ENCODE measurements around the gene RPLP2.

RPLP2 gene

GRCh38 chr11:791658-792534 is 17.9 kb upstream of the RPLP2 start:
- DNase-seq (ENCODE audit: low read depth in 1 of 2, low spot score in 1 of 2) = no peak

- no peak for DNase-seq (ENCODE audit: low read depth in 1 of 2, low spot score in 1 of 2)
These were observed 17.3 kb upstream of the RPLP2 start for GRCh38 chr11:792535-792821.

- no peak for DNase-seq (ENCODE audit: low read depth in 1 of 2, low spot score in 1 of 2)
These were observed 16.9 kb upstream of the RPLP2 start for GRCh38 chr11:792873-793272.

- DNase-seq (ENCODE audit: low read depth in 1 of 2, low spot score in 1 of 2) = no peak
These were observed 16.2 kb upstream of the RPLP2 start for GRCh38 chr11:793556-793955.

GRCh38 chr11:794013-794765 is 15.6 kb upstream of the RPLP2 start:
- DNase-seq (ENCODE audit: low read depth in 1 of 2, low spot score in 1 of 2) = no peak

- no peak for DNase-seq (ENCODE audit: low read depth in 1 of 2, low spot score in 1 of 2)
These were observed 14.8 kb upstream of the RPLP2 start for GRCh38 chr11:794766-795633.

- peak; percentile 46 to 70 for DNase-seq (ENCODE audit: low read depth in 1 of 2, low spot score in 1 of 2)
These were observed 13.9 kb upstream of the RPLP2 start for GRCh38 chr11:795634-796564.

GRCh38 chr11:796565-797295 is 13.0 kb upstream of the RPLP2 start:
- DNase-seq (ENCODE audit: low read depth in 1 of 2, low spot score in 1 of 2) = no peak

GRCh38 chr11:797296-798092 is 12.3 kb upstream of the RPLP2 start:
- DNase-seq (ENCODE audit: low read depth in 1 of 2, low spot score in 1 of 2) = peak; percentile 40 to 58

GRCh38 chr11:798093-798713 is 11.6 kb upstream of the RPLP2 start, which contains the start of gene SLC25A22:
TSS of gene SLC25A22 (minus strand) at chr11:798281. CDS start at chr11:795006, 3,275 bp downstream.
- peak; percentile 72 to 80 for DNase-seq (ENCODE audit: low read depth in 1 of 2, low spot score in 1 of 2)

GRCh38 chr11:799641-800316 is 10.0 kb upstream of the RPLP2 start:
- DNase-seq (ENCODE audit: low read depth in 1 of 2, low spot score in 1 of 2) = no peak

- DNase-seq (ENCODE audit: low read depth in 1 of 2, low spot score in 1 of 2) = no peak
These were observed 9.3 kb upstream of the RPLP2 start for GRCh38 chr11:800473-800872.

GRCh38 chr11:801097-801780 is 8.5 kb upstream of the RPLP2 start:
- no peak for DNase-seq (ENCODE audit: low read depth in 1 of 2, low spot score in 1 of 2)

- DNase-seq (ENCODE audit: low read depth in 1 of 2, low spot score in 1 of 2) = no peak
These were observed 7.6 kb upstream of the RPLP2 start for GRCh38 chr11:802018-802617.

- no peak for DNase-seq (ENCODE audit: low read depth in 1 of 2, low spot score in 1 of 2)
These were observed 6.9 kb upstream of the RPLP2 start for GRCh38 chr11:802693-803466.

- no peak for DNase-seq (ENCODE audit: low read depth in 1 of 2, low spot score in 1 of 2)
These were observed 6.4 kb upstream of the RPLP2 start for GRCh38 chr11:803467-803742.

Measured in stimulated activated CD4-positive, alpha-beta T cell treated with anti-CD3 and anti-CD28 coated beads, Interleukin-15, amount 100 ng/mL, for 1 hour (primary cell).